ENCODE results near the gene PVALEF.

Gene PVALEF

GRCh38 chr17:81165246-81166032 lies at the start of gene PVALEF:
Gene PVALEF (plus strand): TSS chr17:81165507. CDS start chr17:81181227, 15,720 bp downstream.
- DNase-seq, result no peak

DNA sequence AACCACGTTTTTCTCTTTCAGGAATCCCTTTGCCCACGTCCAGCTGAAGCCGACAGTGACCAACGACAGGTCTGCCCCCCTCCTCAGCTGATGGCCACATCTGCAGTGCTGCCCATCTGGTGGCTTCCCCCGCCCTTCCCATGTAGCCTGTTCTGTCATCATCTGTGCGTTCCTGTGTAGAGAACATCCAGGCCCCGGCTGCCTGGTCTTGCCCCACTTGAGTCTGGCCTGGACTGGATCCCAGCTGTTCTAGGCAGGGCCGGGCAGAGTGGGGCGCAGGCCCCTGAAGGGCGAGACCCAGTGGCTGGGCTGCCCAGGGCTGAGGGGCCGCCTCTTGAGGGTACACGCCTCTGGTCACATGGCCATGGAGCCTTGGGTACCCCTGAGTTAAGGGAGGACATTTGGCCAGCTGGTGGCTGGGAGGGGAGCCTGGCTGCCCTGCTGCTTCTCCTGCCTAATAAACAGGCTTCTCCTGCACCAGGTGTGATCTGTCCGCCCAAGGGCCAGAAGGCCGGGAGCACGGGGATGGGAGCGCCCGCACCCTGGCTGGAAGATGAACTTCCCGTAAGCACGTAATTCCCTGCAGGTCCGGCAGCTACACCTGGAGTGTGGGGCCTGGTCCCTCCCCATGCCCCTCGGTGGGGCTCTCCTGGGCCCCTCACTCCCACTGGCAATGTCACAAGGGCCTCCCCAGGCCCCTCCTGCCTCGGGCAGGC lies 49.4 kb upstream of the PVALEF start:
- no peak for DNase-seq

DNA sequence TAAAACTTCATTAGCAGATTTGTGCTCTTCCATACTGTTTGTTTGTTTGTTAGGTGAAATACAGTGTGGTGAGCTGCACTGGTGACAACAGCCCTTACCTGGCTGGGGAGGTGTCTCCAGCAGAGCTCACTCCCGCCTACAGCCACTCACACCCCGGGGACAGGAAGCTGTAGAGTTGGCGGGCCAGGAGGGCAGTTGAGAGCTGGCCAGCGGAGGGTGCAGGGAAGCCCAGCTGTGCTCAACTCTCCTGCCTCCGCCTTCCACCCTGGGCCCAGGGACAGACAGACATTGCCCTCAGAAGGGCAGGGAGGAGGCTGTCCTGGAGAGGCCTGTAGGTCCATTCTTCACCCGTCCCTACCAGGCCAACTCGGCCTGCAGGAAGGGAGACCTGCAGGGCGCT lies 48.6 kb upstream of the PVALEF start:
- DNase-seq, result no peak

GRCh38 chr17:81117672-81118198 lies 47.6 kb upstream of the PVALEF start:
- DNase-seq, result no peak

DNA sequence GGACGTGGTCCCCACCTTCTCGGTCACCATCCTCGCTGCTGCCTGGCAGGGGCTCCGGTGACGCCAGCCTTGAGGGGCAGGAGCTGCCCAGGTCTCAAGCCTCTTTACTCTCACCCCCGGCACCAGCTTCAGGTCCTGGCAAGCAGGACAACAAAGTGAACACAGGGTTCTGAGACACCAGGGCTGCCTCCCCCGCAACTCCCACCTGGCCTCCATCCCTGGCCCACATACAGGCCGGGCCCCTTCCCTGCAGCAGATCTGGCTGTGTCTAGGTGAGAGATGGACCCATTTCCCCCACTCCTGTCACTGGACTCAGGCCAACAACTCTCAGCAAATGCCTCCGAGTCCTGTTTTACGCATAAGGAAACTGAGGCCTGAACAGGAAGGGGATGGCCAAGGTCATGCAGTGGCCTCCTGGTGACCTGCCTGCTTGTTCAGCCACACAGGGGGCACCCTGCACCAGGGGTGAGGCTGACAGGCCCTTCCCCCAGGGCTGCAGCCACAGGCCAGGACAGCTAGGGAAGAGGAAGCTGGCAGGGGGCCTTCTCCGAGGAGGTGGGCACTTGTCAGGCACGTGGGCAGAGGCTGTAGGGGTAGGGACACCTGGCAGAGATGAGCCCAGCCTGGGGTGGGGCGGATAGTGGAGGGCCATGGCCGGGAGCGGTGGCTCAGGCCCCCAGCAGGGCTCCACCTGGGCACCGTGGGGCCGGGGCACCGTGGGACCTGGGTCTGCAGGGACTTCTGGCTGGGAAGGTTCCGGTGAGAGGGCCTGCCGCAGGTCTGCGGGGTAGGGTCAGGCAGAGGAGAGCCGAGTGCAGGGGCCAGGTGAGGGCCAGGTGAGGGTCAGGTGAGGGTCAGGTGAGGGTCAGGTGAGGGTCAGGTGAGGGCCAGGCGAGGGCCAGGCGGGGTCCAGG lies 46.7 kb upstream of the PVALEF start:
- DNase-seq, result no peak

GRCh38 chr17:81119223-81120148 lies 45.8 kb upstream of the PVALEF start:
- peak; percentile 72 for DNase-seq

GRCh38 chr17:81120149-81120484 lies 45.2 kb upstream of the PVALEF start:
- DNase-seq, result no peak

DNA sequence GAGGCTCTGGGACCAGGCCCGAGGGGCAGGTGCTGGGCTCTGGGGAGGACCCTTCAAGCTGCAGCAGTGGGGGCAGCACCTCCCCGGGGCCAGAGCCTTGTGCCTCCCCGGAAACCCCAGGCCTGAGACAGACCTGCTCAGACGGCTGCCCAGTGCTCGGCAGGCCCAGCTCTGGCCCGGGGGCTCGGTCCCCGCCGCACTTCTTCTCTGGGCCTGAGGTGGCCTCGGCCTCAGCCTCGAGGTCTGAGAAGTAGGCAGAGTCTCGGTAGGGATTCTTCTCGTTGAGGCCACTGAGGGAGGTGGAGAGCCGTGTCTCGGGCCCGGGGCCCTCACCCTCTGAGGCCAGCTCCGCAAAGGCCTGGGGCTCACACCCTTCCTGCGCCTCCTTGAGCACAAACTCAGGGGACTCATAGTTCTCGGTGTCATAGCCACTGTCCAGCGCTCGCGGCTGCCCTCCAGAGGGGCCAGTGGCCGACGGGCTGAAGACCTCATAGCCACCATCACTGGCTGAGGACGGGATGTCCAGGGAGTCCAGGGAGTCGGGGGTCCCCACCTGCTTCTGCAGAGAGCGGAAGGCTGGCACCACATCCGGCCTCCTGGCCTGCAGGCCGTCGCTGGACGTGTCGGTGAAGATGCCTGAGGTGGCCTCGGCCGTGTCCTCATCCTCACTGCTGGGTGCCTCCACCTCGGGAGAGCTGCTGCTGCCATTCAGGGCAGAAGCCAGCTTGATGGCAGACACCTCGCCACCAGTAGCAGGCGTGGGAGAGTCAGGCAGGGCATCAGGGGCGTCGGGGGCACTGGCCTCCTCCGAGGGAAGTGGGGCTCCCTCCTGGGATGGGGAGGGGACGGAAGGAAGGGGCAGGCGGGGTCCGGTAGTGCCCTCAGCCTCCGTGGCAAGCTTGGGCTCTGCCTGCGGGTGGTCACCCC lies 44.3 kb upstream of the PVALEF start:
- DNase-seq, result no peak

DNA sequence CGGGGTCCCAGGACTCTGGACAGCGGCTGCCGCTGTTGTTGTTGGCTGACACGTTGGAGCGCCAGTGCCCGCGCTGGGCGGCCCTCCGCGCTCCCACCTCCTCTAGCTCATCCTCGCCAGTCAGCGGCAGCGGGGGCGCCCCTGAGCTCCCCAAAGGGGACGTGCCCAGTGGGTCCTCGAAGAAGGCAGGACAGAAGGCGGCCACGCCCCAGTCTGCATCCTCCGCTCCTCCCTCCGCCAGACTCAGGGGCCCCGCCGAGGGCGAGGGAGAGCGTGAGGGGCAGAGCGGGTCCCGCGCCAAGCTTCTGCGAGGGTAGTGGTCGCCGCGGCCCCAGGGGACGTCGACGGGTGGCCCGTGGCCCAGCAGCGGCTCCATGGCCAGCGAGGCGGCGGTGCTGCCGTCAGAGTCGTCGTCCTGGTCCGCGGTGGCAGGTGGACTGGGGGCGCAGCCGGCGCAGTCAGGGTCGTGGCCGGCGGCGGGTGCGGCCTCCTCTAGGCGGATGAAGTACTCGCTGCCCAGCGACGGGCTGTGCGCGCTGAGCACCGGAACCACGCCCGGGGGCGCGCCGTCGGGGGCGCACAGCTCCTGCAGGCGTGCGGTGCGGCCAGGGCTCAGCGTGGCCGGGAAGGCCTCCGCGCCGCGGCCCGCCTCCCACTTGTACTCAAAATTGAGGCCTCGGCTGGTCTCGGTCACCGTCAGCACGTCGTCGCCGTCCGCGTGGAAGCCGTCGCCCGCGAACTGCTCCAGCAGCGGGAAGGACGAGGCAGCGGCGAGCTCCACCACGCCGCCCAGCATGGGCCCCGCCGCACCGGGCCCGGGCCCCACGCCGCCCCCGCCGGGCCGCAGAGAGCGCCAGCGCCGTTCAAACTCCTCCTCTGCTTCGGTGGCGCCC lies 43.2 kb upstream of the PVALEF start:
- no peak for DNase-seq

GRCh38 chr17:81123052-81124048 lies 42.0 kb upstream of the PVALEF start:
- DNase-seq, result no peak

- no peak for DNase-seq
Measured at GRCh38 chr17:81124377-81124776, 40.9 kb upstream of the PVALEF start.

DNA sequence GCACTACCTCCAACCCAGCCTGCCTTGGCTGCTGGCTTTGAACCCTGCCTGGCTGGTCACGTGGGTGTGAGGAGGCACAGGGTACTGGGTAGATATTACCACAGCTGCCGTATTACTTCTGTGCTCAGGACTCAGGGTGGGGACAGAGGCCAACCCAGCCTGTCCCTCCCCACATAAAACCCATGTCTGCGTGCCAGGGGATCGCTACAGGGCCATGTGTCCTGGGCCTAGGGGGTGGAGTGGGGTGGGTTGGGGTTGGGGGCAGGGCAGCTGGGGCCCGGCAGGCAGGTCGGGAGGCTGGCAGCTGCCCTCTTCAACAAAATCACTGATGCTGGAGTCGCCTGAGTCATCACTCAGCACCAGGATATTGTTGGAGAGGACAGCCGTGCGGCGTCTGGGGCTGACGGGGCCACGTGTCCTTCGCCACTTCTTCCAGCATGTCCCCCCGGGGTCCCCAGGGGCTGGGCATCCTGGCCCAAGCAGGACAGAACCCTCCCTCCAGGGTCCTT lies 39.7 kb upstream of the PVALEF start:
- DNase-seq, result no peak

- no peak for DNase-seq
Measured at GRCh38 chr17:81126281-81127132, 38.8 kb upstream of the PVALEF start.

DNA sequence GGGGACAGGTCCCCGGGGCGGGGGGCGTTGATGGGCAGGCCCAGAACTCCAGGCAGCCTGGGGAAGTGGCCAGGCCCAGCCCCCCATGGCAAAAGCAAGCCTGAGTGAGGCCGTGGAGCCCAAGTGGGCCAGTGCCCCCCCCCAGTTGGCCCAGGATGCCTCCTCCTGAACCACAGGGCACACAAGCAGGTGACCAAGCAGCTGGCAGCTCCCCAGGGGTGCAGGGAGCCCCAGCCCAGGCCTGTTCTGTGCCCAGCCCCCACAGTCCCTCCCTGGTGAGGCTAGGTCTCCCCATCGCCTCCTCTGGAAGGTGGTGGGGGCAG lies 38.2 kb upstream of the PVALEF start:
- DNase-seq, result no peak

DNA sequence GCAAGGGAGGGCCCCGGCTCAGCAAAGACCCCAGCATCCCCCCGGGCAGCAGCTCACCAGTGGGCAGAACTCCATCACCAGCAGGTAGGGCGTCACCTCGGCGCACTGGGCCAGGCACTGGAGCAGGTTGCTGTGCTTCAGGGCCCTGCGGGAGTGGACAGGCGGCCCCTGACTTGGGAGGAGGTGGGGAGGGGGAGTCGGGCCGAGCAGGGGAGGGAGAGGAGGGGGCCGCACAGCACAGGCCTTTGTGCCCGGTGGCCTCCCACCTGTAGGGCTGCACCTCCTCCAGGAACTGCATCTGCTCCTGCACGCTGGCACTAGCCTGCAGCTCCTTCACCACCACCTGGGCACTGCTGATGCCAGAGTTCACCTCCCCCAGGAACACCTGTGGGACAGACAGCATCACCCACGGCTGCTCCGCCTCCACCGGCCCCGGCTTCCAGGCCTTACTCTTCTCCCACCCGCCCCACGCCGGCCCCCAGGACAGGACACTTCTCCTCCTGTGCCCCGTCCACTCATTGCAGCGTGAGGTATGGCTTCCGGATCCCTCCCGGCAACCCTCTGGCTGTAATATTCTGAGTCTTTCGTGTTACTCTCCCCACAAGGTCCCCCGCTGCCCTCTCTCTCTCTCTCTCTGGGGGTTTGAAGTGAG lies 37.7 kb upstream of the PVALEF start:
- DNase-seq, result no peak

DNA sequence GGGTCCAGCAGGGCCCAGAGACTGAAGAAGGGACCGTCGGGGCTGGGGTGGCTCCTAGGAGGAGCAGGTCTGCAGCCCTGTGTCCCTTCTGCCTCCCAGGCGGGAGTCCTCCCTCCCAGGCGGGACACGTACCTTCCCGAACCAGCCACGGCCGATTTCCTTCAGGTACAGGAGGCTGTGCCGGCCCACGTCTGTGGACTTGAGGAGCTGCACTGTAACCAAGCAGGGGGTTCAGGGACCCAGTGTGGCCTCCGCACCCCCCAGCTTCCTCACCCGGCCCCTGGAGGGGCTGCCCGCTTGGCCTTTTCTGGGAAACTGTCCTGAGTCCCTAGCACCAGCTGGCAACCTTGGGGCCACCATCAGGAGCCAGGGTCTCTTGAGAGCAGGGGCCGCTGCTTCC lies 37.0 kb upstream of the PVALEF start:
- DNase-seq, result no peak

- DNase-seq, result no peak
Measured at GRCh38 chr17:81128774-81129173, 36.5 kb upstream of the PVALEF start.
